ENCODE measurements around the gene TEPSIN. TPM values are rescaled to one million over a fixed set of nuclear protein-coding genes. Genes with fewer than 3 reads are reported as not detected.

The TEPSIN gene
- total RNA-seq, 1 experiment from 2014 or later, result 14.5 TPM

DNA sequence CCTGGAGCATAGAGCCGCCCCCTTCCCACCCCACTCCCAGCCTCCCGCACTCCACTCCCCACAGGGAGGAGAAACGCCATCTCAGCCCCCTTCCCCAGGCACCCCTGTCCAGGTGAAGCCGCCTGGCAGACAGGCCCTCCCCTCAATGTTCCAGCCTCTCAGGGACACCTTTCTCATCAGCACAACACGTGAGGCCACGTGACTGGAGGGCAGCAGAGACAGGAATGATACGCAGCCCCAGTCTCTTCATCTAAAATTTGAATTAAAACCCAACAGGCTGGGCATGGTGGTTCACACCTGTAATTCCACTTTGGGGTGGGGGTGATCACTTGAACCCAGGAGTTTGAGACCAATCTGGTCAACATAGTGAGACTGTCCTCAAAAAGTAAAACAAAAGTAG, 52.7 kb downstream of the TEPSIN start:
- no peaks in the 10 kb centered on the region for H3K9me2 ChIP-seq (replicated peaks; ENCODE audit: insufficient read depth, low read length)
- no peaks in the 10 kb centered on the region for H3K36me3 ChIP-seq (ENCODE audit: insufficient read depth, low read length)
- H3K27ac ChIP-seq (ENCODE audit: low read length), result no peak overlapping the region
- no peaks in the 10 kb centered on the region for H3K9me3 ChIP-seq (ENCODE audit: low read length)
- no peak overlapping the region for H3K4me2 ChIP-seq (ENCODE audit: low read depth, low read length, poor library complexity, severe bottlenecking)
- DNase-seq, result no peak
- H3K27me3 ChIP-seq (ENCODE audit: low read length), result no peaks in the 10 kb centered on the region
- no peak overlapping the region for H3K4me3 ChIP-seq (ENCODE audit: low read length)
- no peaks in the 10 kb centered on the region for H3K79me2 ChIP-seq (ENCODE audit: low read length)
- no peak overlapping the region for H2AFZ ChIP-seq (ENCODE audit: low read length)
- no peak overlapping the region for H3K9ac ChIP-seq (ENCODE audit: low read length)
- no peaks in the 10 kb centered on the region for H3K4me1 ChIP-seq (ENCODE audit: low read length)
- H4K20me1 ChIP-seq (ENCODE audit: insufficient read depth, low read depth, low read length), result no peaks in the 10 kb centered on the region

DNA sequence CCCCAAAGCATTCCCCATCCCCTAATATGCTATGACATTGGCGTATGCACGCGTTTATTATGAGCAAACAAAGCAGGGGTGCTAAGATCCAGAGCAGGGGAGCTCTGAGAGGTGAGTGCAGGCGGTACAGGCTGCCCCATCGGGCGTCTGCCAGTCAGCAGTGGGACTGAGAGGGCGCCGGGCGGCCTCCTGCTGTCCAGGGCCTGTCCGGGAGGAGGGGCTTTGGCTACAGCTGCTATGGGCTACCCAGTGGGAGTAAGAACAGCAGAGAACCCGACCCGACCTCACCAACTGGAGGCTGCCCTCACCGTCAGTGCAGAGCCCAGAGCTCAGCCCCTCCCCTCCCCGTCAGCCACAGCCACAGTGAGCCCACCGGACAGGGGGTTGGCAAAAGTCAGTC, 54.3 kb downstream of the TEPSIN start:
- no peak for DNase-seq
- no peak overlapping the region for H3K27ac ChIP-seq (ENCODE audit: low read length)
- no peak overlapping the region for H3K9ac ChIP-seq (ENCODE audit: low read length)
- H3K4me1 ChIP-seq (ENCODE audit: low read length), result peaks cover 2% of the 10 kb centered on the region
- no peaks in the 10 kb centered on the region for H3K36me3 ChIP-seq (ENCODE audit: insufficient read depth, low read length)
- no peaks in the 10 kb centered on the region for H3K9me3 ChIP-seq (ENCODE audit: low read length)
- H2AFZ ChIP-seq (ENCODE audit: low read length), result no peak overlapping the region
- no peak overlapping the region for H3K4me3 ChIP-seq (ENCODE audit: low read length)
- no peaks in the 10 kb centered on the region for H3K27me3 ChIP-seq (ENCODE audit: low read length)
- H3K9me2 ChIP-seq (replicated peaks; ENCODE audit: insufficient read depth, low read length), result no peaks in the 10 kb centered on the region
- no peaks in the 10 kb centered on the region for H4K20me1 ChIP-seq (ENCODE audit: insufficient read depth, low read depth, low read length)
- no peaks in the 10 kb centered on the region for H3K79me2 ChIP-seq (ENCODE audit: low read length)
- no peak overlapping the region for H3K4me2 ChIP-seq (ENCODE audit: low read depth, low read length, poor library complexity, severe bottlenecking)

DNA sequence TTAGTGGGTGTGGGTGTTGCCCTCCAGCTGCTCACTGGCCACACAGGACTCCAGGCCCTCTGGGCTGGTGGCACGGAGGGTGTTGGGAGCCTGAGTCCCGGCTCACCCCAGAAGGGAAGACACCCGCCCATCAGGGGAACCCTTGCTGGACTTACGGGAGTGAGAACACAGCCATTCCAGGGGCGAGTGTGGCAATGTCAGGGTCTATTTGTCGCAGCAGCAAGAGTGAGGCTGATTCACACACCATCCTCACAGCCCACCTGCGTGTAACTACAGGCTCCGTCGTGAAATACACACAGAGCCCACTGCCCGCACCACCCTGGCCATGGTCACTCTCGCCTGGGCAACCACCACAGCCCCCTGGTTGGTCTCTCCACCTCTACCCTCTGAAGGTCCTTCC, 55.0 kb downstream of the TEPSIN start:
- Histone ChIP-seq H3K27me3 (ENCODE audit: low read length) (no peaks in the 10 kb centered on the region), H3K79me2 (ENCODE audit: low read length) (no peaks in the 10 kb centered on the region), H3K36me3 (ENCODE audit: insufficient read depth, low read length) (no peaks in the 10 kb centered on the region), H3K9ac (ENCODE audit: low read length) (no peak overlapping the region), H3K9me2 (replicated peaks; ENCODE audit: insufficient read depth, low read length) (no peaks in the 10 kb centered on the region), H3K4me2 (ENCODE audit: low read depth, low read length, poor library complexity, severe bottlenecking) (no peak overlapping the region), H2AFZ (ENCODE audit: low read length) (no peak overlapping the region), H3K4me3 (ENCODE audit: low read length) (no peak overlapping the region), H3K27ac (ENCODE audit: low read length) (no peak overlapping the region), H4K20me1 (ENCODE audit: insufficient read depth, low read depth, low read length) (no peaks in the 10 kb centered on the region), H3K4me1 (ENCODE audit: low read length) (peaks cover 8% of the 10 kb centered on the region), H3K9me3 (ENCODE audit: low read length) (no peaks in the 10 kb centered on the region)
- no peak for DNase-seq

DNA sequence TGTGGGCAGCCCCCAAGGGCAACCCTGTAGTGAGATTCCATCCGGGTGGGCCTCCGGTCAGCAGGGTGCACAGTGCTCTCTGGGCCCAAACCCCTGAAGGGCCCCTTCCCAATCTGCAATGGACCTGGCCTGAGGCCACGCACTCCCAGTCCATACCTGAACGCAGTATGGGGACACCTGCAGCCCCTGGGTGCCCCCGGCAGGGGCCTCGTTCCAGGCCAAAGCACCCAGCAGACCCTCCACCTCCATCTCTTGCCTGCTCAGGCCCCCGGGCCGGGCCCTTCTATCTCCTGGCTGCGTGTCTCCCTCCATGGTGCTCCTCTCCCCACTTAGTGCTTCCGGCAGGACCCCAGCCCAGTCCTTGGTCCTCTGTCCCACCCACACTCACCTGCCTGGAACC, 55.5 kb downstream of the TEPSIN start:
- H3K4me2 ChIP-seq (ENCODE audit: low read depth, low read length, poor library complexity, severe bottlenecking), result no peak overlapping the region
- H3K4me1 ChIP-seq (ENCODE audit: low read length), result peaks cover 8% of the 10 kb centered on the region
- no peak overlapping the region for H3K27ac ChIP-seq (ENCODE audit: low read length)
- H3K9me3 ChIP-seq (ENCODE audit: low read length), result no peaks in the 10 kb centered on the region
- H4K20me1 ChIP-seq (ENCODE audit: insufficient read depth, low read depth, low read length), result no peaks in the 10 kb centered on the region
- no peak overlapping the region for H3K9ac ChIP-seq (ENCODE audit: low read length)
- no peak for DNase-seq
- no peaks in the 10 kb centered on the region for H3K79me2 ChIP-seq (ENCODE audit: low read length)
- no peak overlapping the region for H2AFZ ChIP-seq (ENCODE audit: low read length)
- no peaks in the 10 kb centered on the region for H3K36me3 ChIP-seq (ENCODE audit: insufficient read depth, low read length)
- no peaks in the 10 kb centered on the region for H3K9me2 ChIP-seq (replicated peaks; ENCODE audit: insufficient read depth, low read length)
- H3K4me3 ChIP-seq (ENCODE audit: low read length), result no peak overlapping the region
- H3K27me3 ChIP-seq (ENCODE audit: low read length), result no peaks in the 10 kb centered on the region

DNA sequence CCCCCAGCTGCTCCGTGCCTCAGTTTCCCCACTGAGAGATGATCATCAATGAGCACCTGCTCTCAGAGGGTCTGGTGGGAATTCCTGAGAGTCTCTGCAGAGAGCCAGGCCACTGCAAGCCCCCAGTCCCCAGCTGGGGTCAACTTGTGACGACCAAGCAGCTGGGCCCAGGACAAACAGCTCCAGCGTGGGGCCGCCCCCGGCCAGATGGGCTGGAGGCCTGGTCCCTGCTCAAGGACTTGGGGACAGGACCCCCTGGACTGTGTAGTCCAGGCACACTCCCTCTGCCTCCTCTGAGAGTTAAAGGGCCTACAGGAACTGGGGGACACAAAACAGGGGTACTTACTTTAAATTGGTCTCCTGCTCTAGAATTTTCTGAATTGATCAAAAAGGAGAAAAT, 56.3 kb downstream of the TEPSIN start:
- H3K4me2 ChIP-seq (ENCODE audit: low read depth, low read length, poor library complexity, severe bottlenecking), result no peak overlapping the region
- no peaks in the 10 kb centered on the region for H3K27me3 ChIP-seq (ENCODE audit: low read length)
- no peak overlapping the region for H3K4me3 ChIP-seq (ENCODE audit: low read length)
- no peak overlapping the region for H3K27ac ChIP-seq (ENCODE audit: low read length)
- H3K9me3 ChIP-seq (ENCODE audit: low read length), result no peaks in the 10 kb centered on the region
- peaks cover 8% of the 10 kb centered on the region for H3K4me1 ChIP-seq (ENCODE audit: low read length)
- no peak overlapping the region for H2AFZ ChIP-seq (ENCODE audit: low read length)
- no peaks in the 10 kb centered on the region for H3K9me2 ChIP-seq (replicated peaks; ENCODE audit: insufficient read depth, low read length)
- H3K9ac ChIP-seq (ENCODE audit: low read length), result no peak overlapping the region
- H3K79me2 ChIP-seq (ENCODE audit: low read length), result no peaks in the 10 kb centered on the region
- DNase-seq, result no peak
- H3K36me3 ChIP-seq (ENCODE audit: insufficient read depth, low read length), result no peaks in the 10 kb centered on the region
- H4K20me1 ChIP-seq (ENCODE audit: insufficient read depth, low read depth, low read length), result no peaks in the 10 kb centered on the region

DNA sequence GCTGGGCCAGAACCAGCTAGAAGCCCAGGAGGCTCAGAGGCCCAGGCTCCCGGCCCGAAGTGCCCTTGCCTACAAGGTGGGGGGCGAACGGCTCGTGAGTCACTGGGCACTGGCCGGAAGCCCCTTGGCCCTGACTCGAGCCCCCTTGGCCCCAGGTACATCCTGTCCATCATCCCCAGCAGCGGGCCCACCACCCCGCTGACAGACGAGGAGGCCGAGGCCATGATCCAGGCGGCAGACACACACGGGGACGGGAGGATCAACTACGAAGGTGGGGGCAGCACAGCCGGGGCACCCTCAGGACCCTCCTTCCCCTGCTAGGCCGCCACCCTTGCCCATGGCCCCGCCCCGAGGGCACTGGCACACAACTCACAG, 57.1 kb downstream of the TEPSIN start:
- peaks cover 8% of the 10 kb centered on the region for H3K4me1 ChIP-seq (ENCODE audit: low read length)
- DNase-seq, result no peak
- H3K27ac ChIP-seq (ENCODE audit: low read length), result no peak overlapping the region
- no peak overlapping the region for H3K4me3 ChIP-seq (ENCODE audit: low read length)
- no peaks in the 10 kb centered on the region for H3K36me3 ChIP-seq (ENCODE audit: insufficient read depth, low read length)
- no peak overlapping the region for H3K9ac ChIP-seq (ENCODE audit: low read length)
- no peaks in the 10 kb centered on the region for H3K9me2 ChIP-seq (replicated peaks; ENCODE audit: insufficient read depth, low read length)
- no peaks in the 10 kb centered on the region for H3K9me3 ChIP-seq (ENCODE audit: low read length)
- no peak overlapping the region for H3K4me2 ChIP-seq (ENCODE audit: low read depth, low read length, poor library complexity, severe bottlenecking)
- no peak overlapping the region for H2AFZ ChIP-seq (ENCODE audit: low read length)
- no peaks in the 10 kb centered on the region for H3K79me2 ChIP-seq (ENCODE audit: low read length)
- no peaks in the 10 kb centered on the region for H3K27me3 ChIP-seq (ENCODE audit: low read length)
- H4K20me1 ChIP-seq (ENCODE audit: insufficient read depth, low read depth, low read length), result no peaks in the 10 kb centered on the region

DNA sequence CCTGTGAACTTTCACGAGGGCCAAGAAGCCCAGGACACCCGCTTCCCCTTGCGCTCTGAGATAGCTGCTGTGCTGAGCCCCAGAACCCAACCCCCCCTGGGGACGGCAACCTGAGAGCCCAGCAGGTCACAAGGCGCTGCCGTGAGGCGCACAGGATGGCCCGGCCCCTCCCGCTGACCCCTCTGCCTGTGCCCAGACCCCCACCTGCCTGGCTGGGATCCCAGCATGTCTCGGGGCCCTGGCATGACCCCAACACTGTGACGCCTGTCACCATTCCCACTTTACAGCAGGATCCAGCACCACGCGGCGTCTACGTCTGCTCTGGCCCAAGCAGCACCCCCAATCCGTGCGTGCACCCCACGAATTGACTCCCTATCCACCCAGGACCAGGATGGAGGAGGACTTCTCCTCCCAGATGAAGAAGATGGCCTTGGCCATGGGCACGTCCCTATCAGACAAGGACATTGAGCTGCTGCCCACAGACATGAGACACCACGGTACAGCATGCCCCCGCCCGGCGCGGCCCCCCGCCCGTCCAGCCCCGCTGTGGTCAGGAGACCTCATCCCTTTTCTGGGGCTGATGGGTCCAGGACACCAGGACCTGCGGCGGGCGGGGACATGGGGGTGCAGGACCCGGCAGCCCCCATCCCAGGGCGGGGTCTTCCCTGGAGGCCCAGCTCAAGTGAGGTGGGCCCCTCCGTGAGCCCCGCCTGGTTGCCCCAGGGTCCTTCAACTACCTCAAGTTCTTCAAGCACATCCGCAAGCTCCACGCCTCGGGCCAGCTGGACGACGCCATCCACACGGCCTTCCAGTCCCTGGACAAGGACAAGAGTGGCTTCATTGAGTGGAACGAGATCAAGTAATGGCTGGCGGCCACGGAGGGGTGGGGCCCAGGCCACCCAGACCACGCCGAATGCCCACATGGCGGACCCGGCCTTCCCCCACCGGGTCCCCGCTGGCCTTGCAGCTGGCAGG, 57.7 kb downstream of the TEPSIN start:
- Histone ChIP-seq H3K27me3 (ENCODE audit: low read length) (no peaks in the 10 kb centered on the region), H3K4me2 (ENCODE audit: low read depth, low read length, poor library complexity, severe bottlenecking) (no peak overlapping the region), H3K36me3 (ENCODE audit: insufficient read depth, low read length) (no peaks in the 10 kb centered on the region), H3K79me2 (ENCODE audit: low read length) (no peaks in the 10 kb centered on the region), H3K9me3 (ENCODE audit: low read length) (no peaks in the 10 kb centered on the region), H4K20me1 (ENCODE audit: insufficient read depth, low read depth, low read length) (no peaks in the 10 kb centered on the region), H3K9ac (ENCODE audit: low read length) (no peak overlapping the region), H3K4me1 (ENCODE audit: low read length) (peaks cover 8% of the 10 kb centered on the region), H3K9me2 (replicated peaks; ENCODE audit: insufficient read depth, low read length) (no peaks in the 10 kb centered on the region), H3K4me3 (ENCODE audit: low read length) (no peak overlapping the region), H3K27ac (ENCODE audit: low read length) (no peak overlapping the region), H2AFZ (ENCODE audit: low read length) (no peak overlapping the region)
- no peak for DNase-seq

DNA sequence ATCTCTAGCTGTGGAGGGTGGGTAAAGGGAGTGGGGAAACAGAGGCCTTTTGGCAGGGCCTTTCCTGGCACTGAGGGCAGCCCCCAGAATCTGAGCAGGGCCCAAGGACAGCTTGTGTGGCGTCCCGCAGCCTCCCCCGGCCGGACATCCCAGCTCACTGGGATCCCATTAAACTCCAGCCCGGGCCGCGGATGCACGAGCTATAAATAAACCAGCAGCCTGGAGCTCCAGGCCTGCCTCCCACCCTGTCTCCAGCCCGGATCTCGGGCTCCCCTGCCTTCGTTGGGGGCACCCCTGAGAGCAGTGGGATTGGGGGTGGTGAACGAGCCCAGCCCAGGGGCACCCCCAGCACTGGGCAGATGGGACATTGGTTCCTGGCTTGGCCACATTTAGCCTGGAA, 59.0 kb downstream of the TEPSIN start:
- Histone ChIP-seq H3K79me2 (ENCODE audit: low read length) (no peaks in the 10 kb centered on the region), H3K27ac (ENCODE audit: low read length) (no peak overlapping the region), H3K9me2 (replicated peaks; ENCODE audit: insufficient read depth, low read length) (no peaks in the 10 kb centered on the region), H2AFZ (ENCODE audit: low read length) (no peak overlapping the region), H3K9ac (ENCODE audit: low read length) (no peak overlapping the region), H3K9me3 (ENCODE audit: low read length) (no peaks in the 10 kb centered on the region), H3K4me3 (ENCODE audit: low read length) (no peak overlapping the region), H3K36me3 (ENCODE audit: insufficient read depth, low read length) (no peaks in the 10 kb centered on the region), H3K27me3 (ENCODE audit: low read length) (no peaks in the 10 kb centered on the region), H4K20me1 (ENCODE audit: insufficient read depth, low read depth, low read length) (no peaks in the 10 kb centered on the region), H3K4me1 (ENCODE audit: low read length) (peaks cover 8% of the 10 kb centered on the region), H3K4me2 (ENCODE audit: low read depth, low read length, poor library complexity, severe bottlenecking) (no peak overlapping the region)
- no peak for DNase-seq

Data from Karpas-422 (cell line).